Measurements from ENCODE around the gene CAV1. TPM values are rescaled to one million over a fixed set of nuclear protein-coding genes. Genes with fewer than 3 reads are reported as not detected.

The CAV1 gene
- polyA plus RNA-seq, 10 donors: 175 to 298 (median 237) TPM

DNA sequence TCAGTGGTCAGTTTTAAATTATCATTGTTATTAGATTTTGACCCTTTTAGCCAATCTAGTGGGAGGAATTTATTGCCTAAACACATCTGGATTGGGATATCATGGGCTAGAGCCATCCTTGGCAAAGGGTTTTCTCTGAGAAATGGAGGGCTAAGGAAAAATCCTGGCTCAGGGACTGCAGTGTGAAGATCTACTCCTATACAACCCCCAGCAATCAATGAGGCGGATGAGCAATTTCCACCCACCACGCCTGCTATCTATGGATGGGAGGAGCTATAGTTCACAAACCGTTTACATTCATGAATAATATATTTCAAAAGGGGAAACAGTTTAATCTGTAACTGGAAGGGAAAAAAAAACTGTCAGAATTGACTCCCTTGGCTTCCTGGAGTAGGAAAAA lies 2.7 kb downstream of the CAV1 start:
- DNase-seq: peak in 1 of 3 donors; percentile 24

DNA sequence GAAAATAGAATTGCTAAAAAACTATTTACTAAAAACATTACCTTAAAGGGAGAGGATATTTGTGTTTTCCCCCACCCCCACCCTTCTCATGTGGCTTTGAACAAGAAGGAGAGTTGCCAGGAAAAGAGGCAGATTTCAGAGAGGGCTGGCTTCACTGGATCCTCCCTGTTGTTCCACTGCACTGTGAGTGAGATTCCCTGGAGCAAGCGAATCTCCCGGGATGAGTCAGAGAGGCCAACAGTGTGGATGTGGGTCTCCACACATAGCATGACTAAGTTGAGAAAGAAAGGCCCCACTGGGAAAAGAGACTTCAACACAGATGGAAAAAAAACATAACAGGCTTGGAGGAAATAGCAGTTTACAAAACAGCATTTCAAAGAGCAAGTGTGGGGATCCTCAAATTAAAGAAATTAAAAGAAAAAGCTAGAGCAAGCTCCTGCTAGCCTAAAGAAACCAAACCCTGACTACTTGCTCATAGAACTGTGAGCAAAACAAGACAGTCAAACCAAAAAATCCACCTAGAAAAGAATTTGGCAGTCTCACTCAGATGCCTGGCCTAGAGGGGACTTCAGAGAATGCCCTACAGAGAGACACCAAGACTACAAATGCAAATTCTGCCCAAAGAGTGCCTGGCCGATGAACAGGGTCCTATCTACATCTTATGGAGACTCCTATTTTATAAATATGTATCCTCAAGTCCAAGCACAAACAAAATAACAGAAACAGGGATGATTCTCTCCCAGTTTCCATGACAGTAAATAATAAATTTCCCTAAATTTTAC lies 3.4 kb downstream of the CAV1 start:
- peak in 2 of 3 donors; percentile 45 to 90 for DNase-seq

DNA sequence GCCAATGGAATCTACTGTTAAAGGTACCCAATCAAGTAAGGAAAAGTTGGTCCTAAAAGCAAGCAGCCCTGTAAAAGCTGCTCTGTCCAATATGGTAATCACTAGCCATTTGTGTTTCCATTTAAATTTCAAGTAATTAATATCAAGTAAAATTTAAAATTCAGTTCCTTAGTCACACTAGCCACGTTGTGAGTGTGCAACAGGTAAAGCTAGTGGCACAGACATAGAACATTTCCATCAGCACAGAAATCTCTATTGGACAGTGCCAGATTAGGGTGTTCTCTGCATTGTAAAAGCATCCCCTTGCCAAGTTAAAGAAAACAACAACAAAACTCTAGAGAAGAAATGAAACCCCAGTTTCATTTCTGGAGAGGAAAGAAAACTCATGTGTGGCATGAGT lies 4.4 kb downstream of the CAV1 start:
- no peak for DNase-seq

DNA sequence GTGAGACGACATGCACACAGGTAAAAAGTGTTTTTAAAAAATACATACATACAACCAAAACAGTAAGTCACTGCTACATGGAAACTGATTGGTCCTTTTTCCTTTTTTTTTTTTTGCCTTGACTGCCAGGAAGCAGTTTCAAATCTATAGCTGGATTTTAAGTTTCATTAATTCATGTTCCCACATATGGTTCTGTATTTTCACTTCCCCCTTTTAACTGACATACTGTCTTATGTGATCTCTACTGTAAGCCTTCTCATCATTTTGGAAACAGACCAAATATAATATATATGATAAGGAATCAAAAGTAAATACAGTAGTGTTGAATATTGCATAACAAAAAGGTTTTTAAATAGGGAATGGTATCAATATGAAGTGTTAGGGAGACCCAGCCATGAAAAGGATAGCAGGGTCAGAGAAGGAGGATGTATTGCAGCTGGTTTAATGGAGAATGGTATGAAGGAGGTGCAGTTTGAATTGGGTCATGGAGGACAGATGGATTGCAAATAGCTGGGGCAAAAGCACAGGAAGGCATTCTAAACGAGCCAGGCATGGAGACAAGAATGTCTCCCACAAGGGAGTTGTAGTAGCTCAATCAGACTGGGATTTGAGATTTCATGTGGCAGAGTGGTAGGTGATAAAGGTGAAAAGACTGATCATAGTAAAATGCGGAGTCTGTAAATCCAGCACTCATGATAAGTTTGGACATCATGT lies 5.4 kb downstream of the CAV1 start:
- DNase-seq: no peak

DNA sequence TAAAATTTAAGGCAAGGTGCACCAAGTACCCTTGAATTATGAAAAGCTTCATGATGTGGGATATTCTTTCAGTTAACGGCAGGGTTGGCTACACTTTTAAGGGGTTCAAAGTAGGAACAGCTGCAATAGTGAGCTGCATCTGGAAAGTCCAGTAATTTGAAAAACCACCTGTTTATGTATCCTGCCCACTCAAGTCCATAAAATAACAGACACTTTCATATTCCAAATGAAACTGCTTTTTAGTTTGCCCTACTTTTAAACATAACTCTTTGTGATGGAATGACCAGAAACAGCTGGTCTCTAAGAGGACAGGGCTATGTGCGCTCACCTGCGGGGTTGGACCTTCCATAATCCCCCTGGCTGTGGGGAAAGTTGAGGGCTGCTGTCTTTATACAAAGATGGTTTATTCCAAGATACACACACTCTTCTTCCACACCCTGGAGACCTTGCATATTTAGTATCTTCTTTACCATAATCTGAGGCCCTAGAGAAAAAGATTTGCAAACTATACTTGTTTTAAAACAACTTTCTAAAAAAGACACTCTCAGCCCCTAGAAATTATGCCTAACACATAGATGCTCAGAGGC lies 7.4 kb downstream of the CAV1 start:
- no peak for DNase-seq

DNA sequence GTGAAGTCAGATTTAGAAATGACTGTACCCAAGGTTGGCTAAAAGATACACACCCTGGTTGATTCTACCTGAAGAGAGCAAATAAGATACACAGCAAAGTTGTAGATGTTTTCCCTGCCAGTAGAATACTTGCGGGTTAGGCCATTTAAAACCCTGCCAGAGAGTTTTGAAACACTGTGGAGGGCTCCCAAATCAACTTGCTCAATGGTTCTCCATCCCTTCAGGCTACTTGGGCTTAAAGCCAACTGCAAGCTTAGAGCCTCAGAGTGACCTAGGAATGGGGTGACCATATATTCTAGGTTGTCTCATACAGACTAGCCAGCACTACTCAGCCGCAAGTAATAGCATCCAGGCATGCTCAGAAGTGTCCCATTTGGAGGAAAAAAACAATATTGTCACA lies 10.0 kb downstream of the CAV1 start:
- DNase-seq: no peak

DNA sequence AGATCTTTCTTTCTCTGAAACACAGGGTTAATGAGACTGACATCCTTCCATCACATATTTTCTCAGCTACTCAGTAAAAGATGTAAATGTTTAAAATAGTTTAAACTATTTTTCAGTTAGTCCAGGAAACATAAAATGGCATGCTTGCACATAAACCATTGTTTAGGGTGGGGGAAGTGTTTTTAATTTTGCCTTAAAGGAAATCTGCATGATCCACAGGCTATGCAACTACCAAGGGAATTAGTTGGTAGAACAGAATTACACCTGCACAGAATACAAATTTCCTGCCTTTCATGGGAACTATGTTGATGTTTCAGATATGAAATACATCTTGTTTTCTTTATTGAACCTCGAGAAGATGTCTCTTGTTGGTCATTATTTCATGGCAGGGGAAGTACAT lies 10.6 kb downstream of the CAV1 start:
- no peak for DNase-seq

DNA sequence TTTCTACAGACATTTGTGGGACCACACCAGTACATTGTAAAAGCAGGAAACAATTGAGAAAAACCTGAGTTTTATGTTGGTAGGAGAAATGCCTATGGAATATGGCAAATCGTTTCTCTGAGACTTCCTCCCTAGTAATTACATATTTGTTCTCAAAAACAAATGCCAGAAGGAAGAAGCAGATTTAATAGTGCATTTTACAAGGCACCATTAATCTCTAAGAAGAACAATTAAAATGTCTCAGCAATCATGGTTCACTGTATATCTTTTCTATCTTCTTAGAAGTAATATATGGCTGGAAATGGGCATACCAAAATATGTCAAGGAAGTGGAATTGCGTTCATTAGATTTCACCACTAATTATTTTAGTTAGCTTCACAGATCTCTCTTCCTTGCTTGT lies 13.3 kb downstream of the CAV1 start:
- DNase-seq: no peak

DNA sequence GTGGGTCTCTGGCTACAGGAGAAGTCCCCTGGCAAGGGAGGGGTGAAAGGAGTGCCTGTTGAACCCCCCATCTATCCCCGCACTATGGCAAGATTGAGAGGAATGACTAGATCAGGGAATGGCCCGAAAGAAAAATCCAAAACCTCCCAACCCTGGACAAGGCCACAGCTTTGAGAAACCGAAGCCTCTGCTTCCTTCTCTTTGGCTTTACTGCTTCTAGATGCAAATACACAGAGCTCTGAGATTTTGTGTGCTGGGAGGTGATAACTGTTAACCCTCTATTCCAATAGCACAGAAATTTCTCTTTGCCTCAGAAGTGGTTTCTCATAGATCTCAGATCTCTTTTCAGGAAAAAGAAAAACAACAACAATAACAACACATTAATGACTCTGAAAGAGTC lies 15.0 kb downstream of the CAV1 start:
- DNase-seq: no peak

DNA sequence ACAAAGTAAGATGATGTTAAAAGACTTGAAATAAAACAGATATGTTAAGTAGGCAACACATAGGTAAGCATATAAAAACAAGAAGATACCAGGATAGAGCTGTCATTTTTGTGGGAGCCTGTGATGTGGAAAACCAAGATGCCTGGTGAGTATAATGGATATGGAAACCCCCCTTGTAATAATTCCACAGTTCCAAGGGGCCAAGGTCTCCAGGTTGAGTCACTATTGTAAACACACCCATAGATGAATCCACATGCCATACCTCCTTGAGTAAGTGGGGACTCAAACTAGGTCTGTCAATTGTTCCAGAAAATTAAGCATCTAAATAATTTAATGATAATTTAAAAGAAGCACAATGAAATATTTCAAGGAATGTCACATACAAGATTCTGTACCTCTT lies 15.9 kb downstream of the CAV1 start:
- DNase-seq: no peak

DNA sequence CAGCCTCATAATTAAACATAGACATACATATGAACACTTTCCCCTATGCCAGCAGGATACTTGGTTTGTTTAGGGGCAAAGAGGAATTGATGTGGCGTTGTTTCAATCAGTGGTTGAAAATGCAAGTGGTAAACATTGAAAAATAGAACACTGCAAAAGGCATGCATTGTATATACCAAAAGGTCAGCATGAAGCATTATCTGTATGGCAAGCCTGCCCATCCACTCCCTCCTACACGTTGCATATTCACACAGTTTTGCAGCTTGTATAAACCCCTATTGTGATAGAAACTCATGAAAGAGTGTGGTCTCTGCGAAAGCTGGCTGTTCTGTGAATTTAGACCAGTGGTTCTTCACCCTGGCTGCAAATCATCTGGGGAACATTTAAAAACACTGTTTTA lies 17.1 kb downstream of the CAV1 start:
- DNase-seq: no peak

DNA sequence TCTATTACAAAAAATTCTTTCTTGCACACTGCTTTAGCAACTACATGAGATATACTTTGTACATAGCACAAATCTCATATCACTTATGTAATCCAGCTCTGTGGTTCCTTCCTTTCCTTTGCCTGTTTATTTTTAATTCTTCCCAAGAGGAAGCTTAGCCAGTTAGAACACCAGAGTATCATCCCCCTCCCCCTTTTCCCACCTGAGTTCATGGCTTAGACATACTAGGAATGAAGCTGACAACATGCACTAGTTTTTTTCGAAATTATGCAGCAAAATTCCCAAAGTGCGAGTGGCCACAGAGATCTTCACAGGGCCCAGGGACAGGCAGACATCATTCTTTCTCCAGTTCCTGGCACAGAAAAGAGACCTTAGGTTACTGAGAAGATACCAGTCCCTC lies 17.8 kb downstream of the CAV1 start:
- DNase-seq: peak in 1 of 3 donors; percentile 62

DNA sequence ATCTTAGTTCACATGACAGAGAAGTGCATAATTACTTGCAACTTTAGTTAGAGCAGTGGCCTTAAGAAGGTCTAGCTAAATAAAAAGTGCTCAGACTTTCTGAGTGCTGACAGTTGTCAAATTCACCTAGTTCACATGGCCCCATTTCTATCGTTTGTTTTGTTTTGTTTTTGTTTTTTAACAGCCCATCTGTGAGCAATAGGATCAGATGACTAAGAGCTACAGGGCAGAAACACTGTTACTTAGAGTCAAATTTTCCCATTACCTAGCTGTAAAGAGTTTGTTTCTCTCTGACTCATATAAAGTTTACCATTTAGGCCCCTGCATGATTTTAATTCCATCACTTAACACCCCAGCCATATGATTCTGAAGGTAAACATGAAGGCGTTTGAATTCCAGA lies 18.8 kb downstream of the CAV1 start:
- DNase-seq: no peak

DNA sequence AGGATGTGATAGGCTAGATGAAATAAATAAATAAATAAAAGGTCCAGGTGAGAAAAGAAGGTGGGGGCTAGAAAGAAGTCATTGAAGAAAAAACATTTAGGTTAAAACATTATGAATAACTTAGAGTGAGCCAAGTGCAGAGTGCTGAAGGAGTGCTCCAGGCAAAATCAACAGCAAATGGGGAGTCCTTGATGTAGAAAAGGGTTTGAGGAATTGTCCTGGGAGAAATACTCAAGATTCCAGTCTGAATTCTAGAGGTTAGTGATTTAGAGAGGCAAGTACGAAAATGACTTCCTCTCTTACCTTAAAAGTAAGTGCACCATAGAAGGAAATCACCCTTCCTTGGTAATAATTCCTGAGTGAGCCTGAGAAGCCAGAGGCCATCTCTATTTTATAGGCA lies 19.7 kb downstream of the CAV1 start:
- no peak for DNase-seq

DNA sequence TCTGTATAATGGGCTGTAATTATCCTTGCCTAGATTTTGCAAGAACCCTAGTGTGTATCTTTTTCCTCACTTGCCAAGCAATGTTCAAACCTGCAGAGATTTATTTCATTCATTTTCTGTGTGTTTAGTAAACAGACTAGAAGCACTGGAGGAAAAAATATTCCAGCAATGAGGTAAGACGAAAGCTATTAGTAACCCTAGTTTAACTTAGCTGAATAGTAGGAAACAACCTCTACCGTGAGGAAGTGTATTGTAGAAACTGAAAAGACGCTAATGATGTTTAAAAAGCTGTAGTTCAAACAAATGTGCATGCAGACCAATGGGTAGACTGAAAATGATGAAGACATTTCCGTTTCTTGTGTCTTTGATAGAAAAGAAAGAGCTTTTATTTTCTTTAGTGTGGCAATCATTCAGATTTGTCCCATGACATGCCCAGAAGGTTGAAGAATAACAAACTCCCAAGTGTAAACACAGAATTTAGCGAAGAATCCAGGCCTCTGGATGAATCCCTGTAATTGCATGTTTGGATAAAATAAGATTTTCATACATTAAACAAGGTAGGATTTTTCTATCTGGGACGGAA lies 20.7 kb downstream of the CAV1 start:
- DNase-seq: no peak

DNA sequence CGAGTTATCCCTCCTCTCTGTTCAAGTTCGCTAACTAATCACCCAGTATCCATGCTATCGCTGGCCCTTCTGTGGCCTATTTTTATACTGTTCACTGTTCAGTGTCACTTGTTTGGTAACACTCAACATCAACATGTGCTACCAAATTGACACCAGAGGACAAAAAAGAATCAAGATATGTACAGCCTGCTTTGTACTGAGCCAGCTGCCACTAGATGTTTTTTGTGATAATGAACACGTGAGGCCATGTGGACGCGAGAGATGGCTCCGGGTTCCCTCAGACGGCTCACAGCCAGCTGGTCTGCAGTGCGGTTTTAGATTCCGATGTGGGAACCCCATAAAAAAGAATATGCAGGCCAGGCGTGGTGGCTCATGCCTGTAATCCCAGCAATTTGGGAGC lies 21.2 kb downstream of the CAV1 start:
- no peak for DNase-seq

DNA sequence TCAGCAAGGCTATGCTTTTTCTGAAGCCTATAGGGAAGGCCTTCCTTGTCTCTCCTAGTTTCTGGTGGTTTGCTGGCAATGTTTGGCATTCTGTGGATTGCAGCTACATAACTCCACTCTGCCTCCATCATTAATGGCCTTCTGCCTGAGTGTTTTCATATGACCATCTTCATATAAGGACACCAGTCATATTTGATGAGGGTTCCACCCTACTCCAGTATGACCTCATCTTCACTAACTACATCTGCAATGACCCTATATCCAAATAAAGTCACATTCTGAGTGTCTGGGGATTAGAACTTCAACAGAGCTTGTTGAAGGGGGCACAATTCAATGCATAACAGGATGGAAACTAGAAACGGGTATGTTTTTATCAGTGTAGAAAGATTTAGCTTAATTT lies 22.1 kb downstream of the CAV1 start:
- DNase-seq: no peak

DNA sequence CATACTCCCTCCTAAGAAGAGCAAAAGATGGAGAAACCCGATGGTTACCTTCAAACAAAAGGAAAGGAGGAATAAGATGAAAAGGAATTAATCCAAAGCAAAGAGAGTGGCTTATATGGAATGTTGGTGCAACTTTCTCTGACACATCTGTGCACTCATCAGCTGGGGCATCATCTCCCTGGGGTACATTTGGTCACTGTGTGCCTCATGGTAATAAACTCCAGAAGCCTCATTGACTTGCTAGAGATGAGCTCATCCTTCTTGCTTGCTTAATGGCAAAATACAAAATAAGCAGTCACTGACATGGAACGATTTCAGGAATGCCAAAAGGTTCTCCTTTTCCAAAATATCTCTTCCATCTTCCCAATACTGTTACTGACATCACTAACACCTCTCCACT lies 22.5 kb downstream of the CAV1 start:
- DNase-seq: peak in 1 of 3 donors; percentile 52

DNA sequence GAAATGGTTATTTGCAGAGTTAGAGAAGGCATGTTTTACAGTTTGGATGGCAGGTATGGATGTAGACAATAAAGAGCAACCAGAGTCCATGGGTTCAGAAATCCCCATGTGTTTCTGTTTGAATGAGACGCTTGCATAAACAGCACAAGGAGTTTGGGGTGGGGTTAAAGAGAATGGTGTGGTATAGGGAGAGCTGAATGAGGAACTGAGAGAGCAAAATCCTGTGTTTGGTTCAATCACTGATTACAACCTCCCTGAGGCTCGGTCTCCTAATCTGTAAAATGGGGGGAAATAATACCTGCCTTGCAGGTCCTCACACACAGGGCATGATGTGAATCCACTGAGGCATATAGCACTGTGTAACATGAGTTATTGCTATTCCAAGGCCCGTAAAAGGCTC lies 23.7 kb downstream of the CAV1 start:
- DNase-seq: no peak

DNA sequence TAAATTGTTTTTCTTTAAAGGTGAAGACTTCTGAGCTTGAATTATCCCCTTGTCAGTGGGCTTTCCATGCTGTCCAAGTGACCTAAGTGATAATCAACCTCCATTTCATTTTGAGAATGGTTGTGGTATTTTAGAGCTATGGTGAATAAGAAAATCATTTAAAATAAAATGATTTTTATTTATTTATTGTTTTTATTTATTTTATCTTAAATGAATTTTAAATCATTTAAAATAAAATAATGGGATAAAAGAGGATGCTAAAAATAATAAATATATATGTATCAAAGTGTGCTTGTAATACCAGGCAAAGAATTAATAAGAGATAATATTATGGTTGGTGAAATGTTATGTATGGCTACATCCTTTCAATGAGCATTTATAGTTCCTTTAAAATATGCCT lies 24.5 kb downstream of the CAV1 start:
- no peak for DNase-seq

DNA sequence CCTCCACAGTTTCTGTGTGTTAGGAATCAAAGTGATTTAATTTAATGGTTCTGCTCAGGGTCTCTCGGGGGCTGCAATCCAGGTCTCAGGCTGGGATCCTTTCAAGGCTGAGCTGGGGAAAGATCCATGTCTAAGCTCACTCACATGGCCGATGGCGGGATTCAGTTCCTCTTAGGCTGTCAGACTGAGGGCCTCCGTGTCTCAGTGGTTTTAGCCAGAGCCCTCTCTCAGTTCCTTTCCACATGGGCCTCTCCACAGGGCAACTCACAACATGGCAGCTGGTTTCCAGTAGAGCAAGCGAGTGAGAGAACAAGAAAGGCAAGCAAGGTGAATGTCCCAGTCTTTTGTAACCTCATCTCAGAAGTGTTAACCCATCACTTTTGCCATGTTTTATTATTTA lies 26.9 kb downstream of the CAV1 start:
- no peak for DNase-seq

DNA sequence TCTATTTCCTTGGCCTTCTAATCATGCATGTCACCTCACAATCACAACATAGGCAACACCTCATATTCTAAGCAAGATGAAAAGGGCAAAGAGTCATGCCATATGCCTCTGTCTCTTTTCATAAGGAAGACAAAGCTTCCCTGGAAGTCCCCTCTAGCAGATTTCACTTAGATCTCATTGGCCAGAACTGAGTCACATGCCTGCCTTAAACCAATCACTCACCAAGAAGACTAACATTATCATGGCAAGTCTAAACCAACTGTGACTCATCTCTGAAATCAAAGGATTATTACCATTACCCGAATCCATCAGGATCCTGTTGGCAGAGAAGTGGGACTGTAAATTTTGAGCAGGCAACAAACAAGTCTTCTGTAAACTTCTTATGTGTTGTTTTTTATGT lies 27.8 kb downstream of the CAV1 start:
- DNase-seq: no peak

Measured in muscle of back (tissue), 11 donors.